ENCODE measurements around the gene DIPK1B. TPM values are rescaled to one million over a fixed set of nuclear protein-coding genes. Genes with fewer than 3 reads are reported as not detected.

The DIPK1B gene
- total and polyA plus RNA-seq, 12 donors, result 15.7 to 37.9 (median 18.3) TPM

DNA sequence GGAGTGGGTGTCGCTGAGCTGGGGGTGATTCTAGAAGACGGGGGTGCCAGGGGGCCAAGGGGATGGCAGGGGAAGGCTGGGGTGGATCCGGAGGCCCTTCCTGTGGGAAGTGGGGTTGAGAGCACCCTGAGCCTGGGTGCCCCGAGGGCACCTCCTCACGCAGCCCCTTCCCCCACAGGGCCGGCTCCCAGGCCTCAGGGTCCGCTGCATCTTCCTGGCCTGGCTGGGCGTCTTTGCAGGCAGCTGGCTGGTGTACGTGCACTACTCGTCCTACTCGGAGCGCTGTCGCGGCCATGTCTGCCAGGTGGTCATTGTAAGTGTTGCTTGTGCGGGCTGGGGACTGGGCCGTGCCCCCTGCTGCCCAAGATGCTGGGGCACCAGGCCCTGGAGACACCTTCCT is 5.0 kb downstream of the DIPK1B start:
- DNase-seq (no peak), ATAC-seq (no peak)
- WGBS, 2 donors, result 86 to 91% methylated on average over 16 of the region's 16 CpGs
- H3K27ac ChIP-seq, result no peak overlapping the region
- intact Hi-C loops (cut with DNase I), result no loop called here
- H3K4me3 ChIP-seq, result no peak overlapping the region
- H3K4me1 ChIP-seq, result peaks cover 22 to 73% (median 65%) of the 10 kb centered on the region in 9 donors
- TF ChIP-seq CTCF (IDR thresholded peaks at IDR 0.05), result no peak
- H3K27me3 ChIP-seq, result peaks cover 0 to 35% (median 0%) of the 10 kb centered on the region in 7 donors
- no peaks in the 10 kb centered on the region for H3K9me3 ChIP-seq
- peaks cover 0 to 15% (median 8%) of the 10 kb centered on the region in 9 donors for H3K36me3 ChIP-seq

GRCh38 chr9:136718345-136719194 is 6.2 kb downstream of the DIPK1B start:
- ATAC-seq (no peak), DNase-seq (no peak)
- no peak for TF ChIP-seq CTCF (IDR thresholded peaks at IDR 0.05)
- WGBS, 2 donors, result 79 to 80% methylated on average over 20 of the region's 20 CpGs
- Histone ChIP-seq H3K27ac (peak overlapping the region in 6 of 10 donors; percentile 40 to 73 (median 60)), H3K27me3 (peaks cover 0 to 24% (median 0%) of the 10 kb centered on the region in 7 donors), H3K4me3 (no peak overlapping the region), H3K4me1 (peaks cover 22 to 74% (median 66%) of the 10 kb centered on the region in 9 donors), H3K36me3 (peaks cover 0 to 27% (median 19%) of the 10 kb centered on the region in 9 donors), H3K9me3 (no peaks in the 10 kb centered on the region)
- intact Hi-C loops (cut with DNase I), result no loop called here

- ATAC-seq, result peak in 7 of 8 donors; percentile 3 to 23 (median 9)
- peak in 1 of 2 donors; percentile 68 for DNase-seq
- 55 to 63% methylated on average over 22 to 24 of the region's 24 CpGs for WGBS, 2 donors
Observed at GRCh38 chr9:136719195-136719880, 7.0 kb downstream of the DIPK1B start.

More at GRCh38 chr9:136719195-136719880, 7.0 kb downstream of the DIPK1B start:
- Histone ChIP-seq H3K36me3 (peaks cover 0 to 35% (median 27%) of the 10 kb centered on the region in 9 donors), H3K27me3 (peaks cover 0 to 16% (median 0%) of the 10 kb centered on the region in 7 donors), H3K4me1 (peaks cover 17 to 68% (median 63%) of the 10 kb centered on the region in 9 donors), H3K27ac (peak overlapping the region in 9 of 10 donors; percentile 9 to 73 (median 43)), H3K4me3 (no peak overlapping the region), H3K9me3 (no peaks in the 10 kb centered on the region)
- TF ChIP-seq CTCF (IDR thresholded peaks at IDR 0.05), result peak in 2 of 9 donors; percentile 16 to 20
- intact Hi-C loops (cut with DNase I), result no loop called here
